CD1c-positive myeloid dendritic cell (primary cell): ENCODE measurements around the gene MMP1.

Experiments used
- DNase-seq: peaks from one replicate; pipeline ENCODE4 v3.0.0-alpha.2; 2016; ENCODE audit errors: extremely low spot score

The MMP1 gene

GRCh38 chr11:102798012-102798746, at the start of gene MMP1:
MMP1 (minus strand) TSS chr11:102798160; CDS start chr11:102798092, 68 bp downstream.
- DNase-seq = no peak

- no peak for DNase-seq
Measured at GRCh38 chr11:102846292-102846691, 48.3 kb upstream of the MMP1 start.

GRCh38 chr11:102843489-102843888, 45.5 kb upstream of the MMP1 start, which contains the start of gene MMP3:
MMP3 (minus strand) TSS chr11:102843609; CDS start chr11:102843546, 63 bp downstream.
- no peak for DNase-seq

GRCh38 chr11:102842930-102843329, 45.0 kb upstream of the MMP1 start:
- no peak for DNase-seq

- no peak for DNase-seq
Measured at GRCh38 chr11:102840018-102840417, 42.1 kb upstream of the MMP1 start.

GRCh38 chr11:102837646-102838045, 39.7 kb upstream of the MMP1 start:
- DNase-seq = no peak

- DNase-seq = no peak
Measured at GRCh38 chr11:102837156-102837555, 39.2 kb upstream of the MMP1 start.

- no peak for DNase-seq
Measured at GRCh38 chr11:102836290-102836875, 38.4 kb upstream of the MMP1 start.

GRCh38 chr11:102833731-102834130, 35.8 kb upstream of the MMP1 start:
- DNase-seq = no peak

GRCh38 chr11:102832612-102833011, 34.7 kb upstream of the MMP1 start:
- no peak for DNase-seq

GRCh38 chr11:102831489-102832440, 33.8 kb upstream of the MMP1 start:
- peak; percentile 41 for DNase-seq

GRCh38 chr11:102831128-102831488, 33.1 kb upstream of the MMP1 start:
- no peak for DNase-seq

GRCh38 chr11:102830001-102830727, 32.2 kb upstream of the MMP1 start:
- no peak for DNase-seq

- no peak for DNase-seq
Measured at GRCh38 chr11:102829316-102830000, 31.5 kb upstream of the MMP1 start.

- no peak for DNase-seq
Measured at GRCh38 chr11:102824556-102824955, 26.6 kb upstream of the MMP1 start.

- no peak for DNase-seq
Measured at GRCh38 chr11:102819491-102819890, 21.5 kb upstream of the MMP1 start.

GRCh38 chr11:102813484-102813883, 15.5 kb upstream of the MMP1 start:
- no peak for DNase-seq

- DNase-seq = no peak
Measured at GRCh38 chr11:102812188-102812587, 14.2 kb upstream of the MMP1 start.

GRCh38 chr11:102810950-102811660, 13.1 kb upstream of the MMP1 start:
- DNase-seq = peak; percentile 18

- no peak for DNase-seq
Measured at GRCh38 chr11:102809971-102810370, 12.0 kb upstream of the MMP1 start.
